ENCODE measurements around the gene ACOT13.

DNA sequence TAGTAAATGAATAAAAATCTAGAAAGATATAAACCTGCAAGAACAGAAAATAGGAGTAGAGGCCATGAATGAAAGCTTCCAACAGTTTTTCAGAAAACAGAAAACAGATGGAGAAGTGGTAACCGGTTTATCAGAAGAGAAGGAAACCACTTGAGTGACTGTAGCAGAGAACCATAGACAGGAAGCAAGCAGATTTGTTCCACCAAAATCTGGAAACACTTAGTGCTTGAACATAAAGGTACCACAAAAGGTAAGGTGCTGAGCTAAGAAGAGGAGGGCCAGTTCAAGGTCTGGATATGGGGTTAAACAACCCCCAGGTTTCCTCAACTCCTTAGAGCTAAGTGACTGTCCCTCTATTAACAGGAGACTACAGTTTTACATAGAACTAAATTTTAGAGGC lies 11.7 kb upstream of the ACOT13 start:
- no peak for TF ChIP-seq CTCF (IDR thresholded peaks at IDR 0.05)
- no peak for TF ChIP-seq EZH2 (IDR thresholded peaks at IDR 0.05; ENCODE audit: borderline replicate concordance, insufficient read depth, low read depth, low read length, poor library complexity, severe bottlenecking)
